Stomach (tissue), 4 donors: ENCODE measurements around the gene SH3RF3.

Experiments
- POLR2A ChIP-seq, 4 donors: fragments of 450-650 bp; IDR thresholded peaks; one replicate each; pipeline ENCODE4 v1.6.1; 2016; ENCODE audit warnings: antibody characterized with exemption in 4 of 4, control low read depth in 2 of 4, mild to moderate bottlenecking in 1 of 4, moderate library complexity in 1 of 4
- POLR2AphosphoS5 ChIP-seq, 3 donors: sonication (generic); formaldehyde crosslinking; IDR thresholded peaks; one replicate each; pipeline ENCODE4 v1.6.1; 2016; ENCODE audit warnings: antibody characterized with exemption in 3 of 3
- TF ChIP-seq, protein P1 (sequence below), 7 experiments: fragments of 450-650 bp in 4 of 7; fragments of 200-600 bp in 3 of 7; sonication (generic) in 3 of 7; IDR thresholded peaks; one replicate each; pipeline ENCODE4 v1.5.1; 2016 to 2019; ENCODE audit warnings: antibody characterized with exemption in 7 of 7, control low read depth in 2 of 7, mild to moderate bottlenecking in 1 of 7

DNA sequence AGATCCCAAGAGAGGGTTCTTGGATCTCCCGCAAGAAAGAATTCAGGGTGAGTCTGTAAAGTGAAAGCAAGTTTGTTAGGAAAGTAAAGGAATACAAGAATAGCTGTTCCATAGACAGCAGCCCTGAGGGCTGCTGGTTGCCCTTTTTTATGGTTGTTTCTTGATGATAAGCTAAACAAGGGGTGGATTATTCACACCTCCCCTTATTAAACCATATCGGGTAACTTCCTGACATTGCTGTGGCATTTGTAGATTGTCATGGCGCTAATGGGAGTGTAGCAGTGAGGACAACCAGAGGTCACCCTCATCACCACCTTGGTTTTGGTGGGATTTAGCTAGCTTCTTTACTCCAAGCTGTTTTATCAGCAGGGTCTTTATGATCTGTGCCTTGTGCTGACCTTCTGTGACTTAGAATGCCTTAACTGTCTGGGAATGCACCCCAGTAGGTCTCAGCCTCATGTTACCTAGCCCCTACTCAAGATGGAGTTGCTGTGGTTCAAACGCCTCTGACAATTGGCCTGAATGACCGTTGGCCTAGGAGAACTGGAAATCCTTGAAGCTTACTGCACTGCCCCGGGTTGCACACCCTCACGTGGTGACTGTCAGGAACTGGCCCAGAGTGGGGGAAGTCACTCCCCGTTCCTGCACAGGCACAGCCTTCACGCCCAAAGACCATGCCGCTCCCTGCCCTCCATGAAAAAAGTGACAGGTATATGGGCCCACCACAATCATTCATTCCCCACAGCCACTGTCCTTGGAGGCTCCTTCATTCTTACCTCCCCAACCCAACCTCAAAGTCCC, 347.8 kb downstream of the SH3RF3 start:
- TF ChIP-seq POLR2AphosphoS5 (IDR thresholded peaks at IDR 0.05): no peak
- TF ChIP-seq, protein P1, sequence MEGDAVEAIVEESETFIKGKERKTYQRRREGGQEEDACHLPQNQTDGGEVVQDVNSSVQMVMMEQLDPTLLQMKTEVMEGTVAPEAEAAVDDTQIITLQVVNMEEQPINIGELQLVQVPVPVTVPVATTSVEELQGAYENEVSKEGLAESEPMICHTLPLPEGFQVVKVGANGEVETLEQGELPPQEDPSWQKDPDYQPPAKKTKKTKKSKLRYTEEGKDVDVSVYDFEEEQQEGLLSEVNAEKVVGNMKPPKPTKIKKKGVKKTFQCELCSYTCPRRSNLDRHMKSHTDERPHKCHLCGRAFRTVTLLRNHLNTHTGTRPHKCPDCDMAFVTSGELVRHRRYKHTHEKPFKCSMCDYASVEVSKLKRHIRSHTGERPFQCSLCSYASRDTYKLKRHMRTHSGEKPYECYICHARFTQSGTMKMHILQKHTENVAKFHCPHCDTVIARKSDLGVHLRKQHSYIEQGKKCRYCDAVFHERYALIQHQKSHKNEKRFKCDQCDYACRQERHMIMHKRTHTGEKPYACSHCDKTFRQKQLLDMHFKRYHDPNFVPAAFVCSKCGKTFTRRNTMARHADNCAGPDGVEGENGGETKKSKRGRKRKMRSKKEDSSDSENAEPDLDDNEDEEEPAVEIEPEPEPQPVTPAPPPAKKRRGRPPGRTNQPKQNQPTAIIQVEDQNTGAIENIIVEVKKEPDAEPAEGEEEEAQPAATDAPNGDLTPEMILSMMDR (IDR thresholded peaks at IDR 0.05): no peak
- no peak for TF ChIP-seq POLR2A (IDR thresholded peaks at IDR 0.05)
